Loucy (cell line): ENCODE measurements around the gene NFKBIZ.

ENCODE experiments used
- EZH2phosphoT487 ChIP-seq: fragments of 200-600 bp; IDR thresholded peaks from 2 replicates; pipeline ENCODE4 v1.6.1; 2018; ENCODE audit warnings: antibody characterized with exemption, mild to moderate bottlenecking, moderate library complexity, borderline replicate concordance
- TF ChIP-seq, protein P1 (sequence below): fragments of 200-600 bp; sonication (generic); conservative IDR thresholded peaks from 2 replicates; pipeline ENCODE4 v1.5.1; 2014; ENCODE audit warnings: mild to moderate bottlenecking, antibody characterized with exemption, low read length

DNA sequence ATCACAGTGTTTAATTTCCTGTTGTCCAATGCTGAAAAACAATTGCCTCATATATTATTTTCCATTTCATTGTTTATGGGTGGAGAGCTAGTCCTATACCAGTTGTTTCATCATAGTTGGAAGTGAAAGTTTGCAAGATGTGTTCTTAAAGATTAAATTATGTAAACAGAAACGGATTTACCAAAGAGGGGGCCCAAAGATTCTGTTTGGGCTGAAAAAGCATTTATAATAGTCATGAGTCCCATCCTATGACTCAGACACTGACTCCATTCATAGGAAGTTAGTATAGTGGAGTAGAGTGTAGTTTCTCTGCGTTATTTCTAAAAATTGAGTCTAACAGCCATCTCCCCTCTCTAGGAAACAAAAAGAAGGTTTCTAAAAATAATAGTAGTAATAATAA is 24.3 kb downstream of the NFKBIZ start:
- TF ChIP-seq, protein P1, sequence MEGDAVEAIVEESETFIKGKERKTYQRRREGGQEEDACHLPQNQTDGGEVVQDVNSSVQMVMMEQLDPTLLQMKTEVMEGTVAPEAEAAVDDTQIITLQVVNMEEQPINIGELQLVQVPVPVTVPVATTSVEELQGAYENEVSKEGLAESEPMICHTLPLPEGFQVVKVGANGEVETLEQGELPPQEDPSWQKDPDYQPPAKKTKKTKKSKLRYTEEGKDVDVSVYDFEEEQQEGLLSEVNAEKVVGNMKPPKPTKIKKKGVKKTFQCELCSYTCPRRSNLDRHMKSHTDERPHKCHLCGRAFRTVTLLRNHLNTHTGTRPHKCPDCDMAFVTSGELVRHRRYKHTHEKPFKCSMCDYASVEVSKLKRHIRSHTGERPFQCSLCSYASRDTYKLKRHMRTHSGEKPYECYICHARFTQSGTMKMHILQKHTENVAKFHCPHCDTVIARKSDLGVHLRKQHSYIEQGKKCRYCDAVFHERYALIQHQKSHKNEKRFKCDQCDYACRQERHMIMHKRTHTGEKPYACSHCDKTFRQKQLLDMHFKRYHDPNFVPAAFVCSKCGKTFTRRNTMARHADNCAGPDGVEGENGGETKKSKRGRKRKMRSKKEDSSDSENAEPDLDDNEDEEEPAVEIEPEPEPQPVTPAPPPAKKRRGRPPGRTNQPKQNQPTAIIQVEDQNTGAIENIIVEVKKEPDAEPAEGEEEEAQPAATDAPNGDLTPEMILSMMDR, result no peak
- no peak for TF ChIP-seq EZH2phosphoT487
